ENCODE results near the gene SYNPR.

SYNPR gene

GRCh38 chr3:63624941-63625560 is 346.9 kb downstream of the SYNPR start:
- TF ChIP-seq CTCF (IDR thresholded peaks at IDR 0.05), result no peak

GRCh38 chr3:63631670-63632069 is 353.6 kb downstream of the SYNPR start:
- no peak for TF ChIP-seq CTCF (IDR thresholded peaks at IDR 0.05)

- no peak for TF ChIP-seq CTCF (IDR thresholded peaks at IDR 0.05)
Measured at GRCh38 chr3:63635186-63635585, 357.1 kb downstream of the SYNPR start.

GRCh38 chr3:63639806-63640205 is 361.7 kb downstream of the SYNPR start:
- no peak for TF ChIP-seq CTCF (IDR thresholded peaks at IDR 0.05)

- TF ChIP-seq CTCF (IDR thresholded peaks at IDR 0.05), result no peak
Measured at GRCh38 chr3:63642488-63642887, 364.4 kb downstream of the SYNPR start.

GRCh38 chr3:63644212-63644797 is 366.2 kb downstream of the SYNPR start:
- TF ChIP-seq CTCF (IDR thresholded peaks at IDR 0.05), result no peak

- TF ChIP-seq CTCF (IDR thresholded peaks at IDR 0.05), result no peak
Measured at GRCh38 chr3:63652066-63652725, 374.1 kb downstream of the SYNPR start, which contains the start of gene SNTN. SNTN (plus strand) TSS chr3:63652675; CDS start chr3:63652688, 13 bp downstream.
